Measurements from ENCODE around the gene KLLN. TPM values are rescaled to one million over a fixed set of nuclear protein-coding genes. Genes with fewer than 3 reads are reported as not detected.

Gene KLLN
- total RNA-seq, 1 donor from 2014 or later, result 2.2 TPM

- peak overlapping the region; percentile 39 for H3K27ac Mint-ChIP-seq
- peaks cover 15% of the 10 kb centered on the region for H3K4me1 Mint-ChIP-seq (ENCODE audit: unreplicated experiment)
- no peaks in the 10 kb centered on the region for H3K36me3 Mint-ChIP-seq
- no peak overlapping the region for H3K4me3 Mint-ChIP-seq
- DNase-seq (ENCODE audit: extremely low spot score, unreplicated experiment), result no peak
- H3K27me3 Mint-ChIP-seq, result no peaks in the 10 kb centered on the region
- peaks cover 5% of the 10 kb centered on the region for H3K9me3 Mint-ChIP-seq
- no peak for TF ChIP-seq CTCF (conservative IDR thresholded peaks at IDR 0.05)
Observed at GRCh38 chr10:87845624-87845998, 17.7 kb downstream of the KLLN start.

- Mint-ChIP-seq H3K27ac (peak overlapping the region; percentile 80), H3K4me1 (ENCODE audit: unreplicated experiment) (peaks cover 10% of the 10 kb centered on the region)
- no peak for TF ChIP-seq CTCF (conservative IDR thresholded peaks at IDR 0.05)
Observed at GRCh38 chr10:87844837-87845623, 18.3 kb downstream of the KLLN start.

GRCh38 chr10:87843714-87844113 lies 19.6 kb downstream of the KLLN start:
- peak overlapping the region; percentile 39 for H3K27ac Mint-ChIP-seq
- no peak overlapping the region for H3K4me3 Mint-ChIP-seq
- H3K36me3 Mint-ChIP-seq, result no peaks in the 10 kb centered on the region
- peaks cover 9% of the 10 kb centered on the region for H3K4me1 Mint-ChIP-seq (ENCODE audit: unreplicated experiment)
- peaks cover 5% of the 10 kb centered on the region for H3K9me3 Mint-ChIP-seq
- DNase-seq (ENCODE audit: extremely low spot score, unreplicated experiment), result no peak
- H3K27me3 Mint-ChIP-seq, result no peaks in the 10 kb centered on the region
- no peak for TF ChIP-seq CTCF (conservative IDR thresholded peaks at IDR 0.05)

More at GRCh38 chr10:87844837-87845623, 18.3 kb downstream of the KLLN start:
- no peak for DNase-seq (ENCODE audit: extremely low spot score, unreplicated experiment)
- no peak overlapping the region for H3K4me3 Mint-ChIP-seq
- H3K9me3 Mint-ChIP-seq, result peaks cover 5% of the 10 kb centered on the region
- no peaks in the 10 kb centered on the region for H3K27me3 Mint-ChIP-seq
- no peaks in the 10 kb centered on the region for H3K36me3 Mint-ChIP-seq

- Mint-ChIP-seq H3K4me3 (peak overlapping the region; percentile 29), H3K36me3 (no peaks in the 10 kb centered on the region), H3K4me1 (ENCODE audit: unreplicated experiment) (peaks cover 9% of the 10 kb centered on the region), H3K27me3 (no peaks in the 10 kb centered on the region), H3K27ac (peak overlapping the region; percentile 95), H3K9me3 (peaks cover 5% of the 10 kb centered on the region)
- TF ChIP-seq CTCF (conservative IDR thresholded peaks at IDR 0.05), result no peak
- DNase-seq (ENCODE audit: extremely low spot score, unreplicated experiment), result no peak
Observed at GRCh38 chr10:87842776-87843497, 20.4 kb downstream of the KLLN start.

GRCh38 chr10:87842220-87842641 lies 21.1 kb downstream of the KLLN start:
- DNase-seq (ENCODE audit: extremely low spot score, unreplicated experiment), result no peak
- no peaks in the 10 kb centered on the region for H3K27me3 Mint-ChIP-seq

More at GRCh38 chr10:87842220-87842641, 21.1 kb downstream of the KLLN start:
- H3K36me3 Mint-ChIP-seq, result no peaks in the 10 kb centered on the region
- H3K4me1 Mint-ChIP-seq (ENCODE audit: unreplicated experiment), result peaks cover 9% of the 10 kb centered on the region
- peak overlapping the region; percentile 95 for H3K27ac Mint-ChIP-seq
- peaks cover 5% of the 10 kb centered on the region for H3K9me3 Mint-ChIP-seq
- no peak overlapping the region for H3K4me3 Mint-ChIP-seq
- no peak for TF ChIP-seq CTCF (conservative IDR thresholded peaks at IDR 0.05)
